GM18505 (cell line): ENCODE results near the gene WAPL.
"Not testable (repeated sequence)": the region's sequence is repeated elsewhere in the genome, so short reads cannot be mapped to it uniquely, and the experiment has no call there.

Source experiments
- ATAC-seq: cut with Tn5 transposase; IDR thresholded peaks from one replicate; pipeline ENCODE4 v1.9.1; 2021; ENCODE audit not compliant: unreplicated experiment
- POLR2A ChIP-seq: IDR thresholded peaks from 4 replicates; pipeline ENCODE4 v1.6.1; 2011; ENCODE audit warnings: borderline replicate concordance; ENCODE audit not compliant: insufficient read depth, insufficient read length; ENCODE audit errors: extremely low read depth

The WAPL gene

DNA sequence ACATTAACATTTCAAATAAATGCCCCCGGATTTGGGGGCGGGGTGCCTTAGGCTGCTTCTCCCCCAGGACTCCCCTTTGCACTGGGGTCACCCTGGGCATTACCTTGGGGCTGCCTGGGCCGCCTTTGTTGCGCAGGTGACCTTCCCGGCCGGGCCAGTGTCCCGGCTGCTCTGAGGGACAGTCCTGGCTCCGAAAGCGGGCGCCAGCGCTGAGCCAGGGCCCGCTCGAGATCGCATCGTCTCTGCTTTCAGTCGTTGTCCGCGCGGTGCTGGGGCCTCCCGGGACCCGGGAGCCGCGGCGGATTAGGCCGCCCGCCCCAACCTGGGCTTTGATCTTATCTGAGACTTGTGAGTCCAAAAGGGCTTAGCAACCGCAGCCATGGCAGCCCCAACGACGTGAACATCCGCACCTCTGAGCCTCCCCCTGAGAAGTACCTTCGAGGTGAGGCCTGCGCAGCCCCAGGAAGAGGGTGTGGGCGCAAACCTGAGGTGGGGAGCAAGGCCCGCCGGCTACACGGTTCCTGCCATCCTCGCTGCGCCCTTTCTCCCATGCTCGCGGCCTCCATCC is 14.8 kb upstream of the WAPL start:
- TF ChIP-seq POLR2A = no peak
- ATAC-seq = no peak

DNA sequence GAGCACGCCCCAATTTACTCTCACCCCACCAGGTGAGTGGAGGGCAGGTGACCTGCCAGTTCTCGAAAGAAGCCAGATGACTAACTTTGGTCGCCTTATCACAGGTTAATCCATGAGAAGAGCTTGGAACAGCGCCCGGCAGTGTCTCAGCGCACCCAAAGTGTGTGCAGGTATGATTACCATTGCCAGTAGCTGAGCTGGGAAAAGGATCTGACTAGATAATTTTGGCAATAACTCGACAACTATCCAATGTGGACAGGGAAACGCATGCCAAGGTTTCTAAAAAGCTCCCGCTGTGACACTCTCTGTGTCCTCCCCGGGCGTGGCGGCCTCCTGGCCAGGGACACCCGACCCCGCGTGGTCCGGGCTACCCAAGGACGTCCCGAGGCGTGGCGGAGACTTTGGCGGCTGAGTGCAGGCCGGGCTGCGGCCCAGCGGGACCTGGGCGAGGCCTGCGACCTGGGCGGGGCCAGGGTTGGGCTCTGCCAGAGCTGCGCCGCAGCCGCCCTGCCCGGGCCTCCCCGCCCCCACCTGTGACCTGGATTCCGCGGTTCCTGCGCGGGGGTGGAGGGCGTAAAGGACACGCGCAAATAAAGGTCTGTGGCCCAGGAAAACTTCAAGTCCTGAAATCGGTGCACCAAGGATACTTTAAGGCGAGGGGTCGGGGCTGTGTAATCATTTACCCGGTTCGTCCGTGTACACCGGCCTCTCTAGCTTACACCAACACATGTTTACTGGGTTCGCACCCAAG is 13.7 kb upstream of the WAPL start:
- no peak for TF ChIP-seq POLR2A
- peak; percentile 51 for ATAC-seq

DNA sequence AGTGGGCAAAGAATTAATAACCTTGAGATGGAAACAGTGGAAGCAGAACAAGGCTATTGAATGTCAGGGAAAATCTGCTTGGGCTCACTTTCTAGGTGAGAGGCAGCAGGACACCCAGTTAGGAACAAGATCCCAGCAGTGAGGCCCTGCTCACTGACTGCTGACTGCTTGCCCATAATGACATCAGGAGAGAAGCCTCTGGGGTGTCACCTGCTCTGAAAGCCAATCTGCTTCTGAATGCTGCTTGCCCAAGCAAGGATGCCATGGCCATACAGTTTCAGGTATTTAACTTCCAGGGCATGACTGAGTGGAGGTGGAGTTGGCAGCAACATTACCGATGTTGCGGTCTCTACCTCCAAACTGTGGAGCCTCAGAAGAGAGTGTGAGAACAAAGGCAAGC is 11.7 kb upstream of the WAPL start:
- ATAC-seq = no peak
- TF ChIP-seq POLR2A = no peak

DNA sequence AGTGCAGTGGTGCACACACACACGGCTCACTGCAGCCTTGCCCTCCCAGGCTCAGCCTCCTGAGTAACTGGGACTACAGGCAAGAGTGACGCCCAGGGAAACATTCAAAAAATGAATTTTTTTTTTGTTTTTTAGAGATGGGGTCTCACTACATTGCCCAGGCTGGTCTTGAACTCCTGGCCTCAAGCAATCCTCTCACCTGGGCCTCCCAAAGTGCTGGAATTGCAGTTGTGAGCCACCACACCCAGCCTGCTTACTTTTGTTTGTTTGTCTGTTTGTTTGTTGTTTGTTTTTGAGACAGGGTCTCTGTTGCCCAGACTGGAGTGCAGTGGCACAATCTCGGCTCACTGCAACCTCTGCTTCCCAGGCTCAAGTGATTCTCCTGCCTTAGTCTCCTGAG is 7.1 kb upstream of the WAPL start:
- ATAC-seq = not testable (repeated sequence)

DNA sequence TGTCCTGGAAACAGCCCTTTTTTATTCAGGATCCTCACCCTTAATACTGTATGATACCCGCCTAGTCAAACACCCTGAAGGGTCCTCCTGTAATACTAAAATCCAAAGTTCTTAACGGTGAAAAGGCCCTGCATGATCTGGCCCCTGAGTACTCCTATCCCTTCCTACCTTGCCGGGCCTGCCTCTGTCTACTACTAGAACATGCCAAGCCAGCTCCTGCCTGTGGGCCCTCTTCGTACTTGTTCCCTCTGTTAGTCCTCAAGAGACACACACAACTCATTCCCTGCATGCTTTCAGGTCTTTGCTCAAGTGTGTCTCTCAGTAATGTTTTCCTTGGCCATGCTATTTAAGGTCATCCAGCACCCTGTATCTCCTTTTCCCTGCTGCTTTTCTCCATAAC is 5.0 kb upstream of the WAPL start:
- no peak for TF ChIP-seq POLR2A
- ATAC-seq = no peak

DNA sequence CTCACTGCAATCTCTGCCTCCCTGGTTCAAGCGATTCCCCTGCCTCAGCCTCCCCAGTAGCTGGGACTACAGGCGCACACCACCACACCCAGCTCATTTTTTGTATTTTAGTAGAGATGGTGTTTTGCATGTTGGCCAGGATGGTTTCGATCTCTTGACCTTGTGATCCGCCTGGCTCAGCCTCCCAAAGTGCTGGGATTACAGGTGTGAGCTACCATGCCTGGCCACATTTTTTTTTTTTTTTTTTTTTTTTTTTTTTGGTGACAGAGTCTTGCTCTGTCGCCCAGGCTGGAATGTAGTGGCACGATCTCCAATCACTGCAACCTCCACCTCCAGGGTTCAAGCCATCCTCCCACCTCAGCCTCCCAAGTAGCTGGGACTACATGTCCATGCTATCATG is 4.1 kb upstream of the WAPL start:
- ATAC-seq = not testable (repeated sequence)

DNA sequence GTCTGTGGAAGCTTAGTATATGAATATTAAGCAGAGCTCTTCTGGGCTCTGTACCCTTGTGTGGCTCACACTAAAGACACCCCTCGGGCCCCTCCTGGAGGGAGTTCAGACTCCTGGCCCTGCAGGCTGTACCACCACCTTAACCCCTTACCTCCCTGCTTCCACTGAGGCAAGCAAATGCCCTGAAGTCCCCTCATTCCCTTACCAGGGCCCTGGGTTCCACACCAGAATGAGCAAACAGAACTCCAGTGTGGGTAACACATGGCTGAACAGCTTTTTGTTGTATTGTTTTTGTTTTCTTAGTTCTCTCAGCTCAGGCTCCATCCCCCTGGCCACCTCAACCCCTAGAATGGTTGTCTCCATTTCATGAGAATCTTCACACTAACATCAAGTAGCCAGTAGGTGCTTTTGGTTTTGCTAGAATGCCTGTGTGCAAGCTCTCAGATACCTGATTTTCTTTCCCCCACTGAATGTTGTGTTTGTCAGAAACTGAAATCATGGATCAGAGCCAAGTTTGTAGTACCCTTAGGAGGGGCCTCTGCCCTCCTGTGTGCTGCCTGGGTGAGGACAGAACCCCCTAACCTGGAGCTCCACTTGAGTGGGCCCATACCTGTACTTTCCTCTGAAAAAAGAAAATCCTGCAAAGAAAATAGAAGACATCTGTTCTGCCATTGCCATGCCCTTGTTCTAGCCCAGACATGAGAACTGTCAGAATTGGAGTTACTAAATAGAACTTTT is 2.8 kb upstream of the WAPL start:
- ATAC-seq = no peak
- no peak for TF ChIP-seq POLR2A

DNA sequence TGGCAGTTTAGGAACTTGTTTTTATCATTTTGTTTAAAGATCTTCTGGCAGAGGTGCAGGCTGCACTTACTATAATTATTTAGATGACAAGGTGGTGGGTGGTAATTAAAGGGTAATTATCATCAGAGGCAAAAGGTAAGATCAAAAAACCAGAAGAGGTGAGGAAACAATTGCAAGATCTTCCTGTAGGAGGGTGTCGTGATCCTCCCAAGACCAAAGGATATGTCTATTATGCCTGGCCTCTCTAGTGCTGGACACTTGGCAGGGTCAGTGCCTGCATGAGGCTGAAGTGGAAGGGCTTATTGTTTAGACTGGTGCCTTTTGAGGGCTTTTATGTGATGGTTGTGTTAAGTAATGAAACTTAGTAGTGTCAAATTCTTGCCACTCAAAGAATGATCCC is 1.8 kb upstream of the WAPL start:
- no peak for ATAC-seq
- TF ChIP-seq POLR2A = no peak

DNA sequence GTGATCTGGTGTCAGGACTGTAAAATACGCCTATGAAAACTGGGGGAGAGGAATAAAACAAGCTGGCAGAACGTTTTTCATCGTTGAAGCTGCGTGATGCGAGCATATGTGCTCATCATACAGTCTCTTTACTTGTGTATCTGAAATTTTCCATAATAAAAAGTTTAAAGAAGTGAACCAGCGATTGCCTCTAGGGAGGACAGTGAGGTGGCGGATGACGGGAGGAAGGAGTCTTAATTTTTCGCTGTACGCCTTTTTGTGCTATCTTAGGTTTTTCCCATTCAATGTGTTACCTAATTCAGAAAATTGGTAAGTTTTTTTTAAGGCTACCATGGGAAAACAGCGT is 891 bp upstream of the WAPL start:
- ATAC-seq = no peak
- TF ChIP-seq POLR2A = no peak

DNA sequence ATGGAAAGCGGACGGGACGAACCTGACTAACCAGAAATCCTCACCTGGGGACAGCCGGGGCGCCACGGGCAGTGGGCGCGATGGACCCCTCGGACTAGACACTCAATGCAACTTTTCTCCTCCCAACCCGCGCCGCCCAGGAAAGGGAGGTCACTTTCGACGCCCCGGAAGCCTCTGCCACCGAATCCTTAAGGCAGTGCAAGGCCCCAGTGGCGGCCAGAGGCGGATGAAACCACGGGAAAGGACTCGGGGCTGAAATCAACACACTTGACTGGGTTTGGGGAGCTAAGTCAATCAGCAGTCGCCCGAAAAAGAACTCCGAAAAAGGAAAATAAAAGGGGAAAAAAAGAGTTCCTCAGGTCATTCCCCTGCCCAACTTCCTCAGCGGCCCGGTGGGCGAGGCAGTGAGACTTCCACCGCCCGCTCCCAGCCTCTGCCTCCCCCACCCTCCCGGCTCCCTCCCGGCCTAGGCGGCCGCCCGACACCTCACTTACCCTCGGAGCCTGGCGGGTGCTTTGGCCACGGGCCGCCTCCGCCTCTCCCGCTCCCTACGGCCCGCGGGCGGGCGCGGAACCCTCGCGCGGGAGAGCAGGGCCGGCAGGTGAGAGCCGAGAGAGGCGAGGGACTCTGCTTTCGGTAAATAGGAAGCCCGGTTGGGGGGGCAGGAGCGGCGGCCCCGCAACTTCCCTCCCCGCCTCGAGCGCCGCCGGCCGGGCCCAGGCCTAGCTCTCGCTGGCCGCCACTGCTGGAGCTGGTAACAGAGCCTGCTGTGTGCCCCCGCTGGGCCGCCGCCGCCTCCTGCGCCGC is 518 bp downstream of the WAPL start:
- peak; percentile 70 for TF ChIP-seq POLR2A
- ATAC-seq = peak; percentile 30

DNA sequence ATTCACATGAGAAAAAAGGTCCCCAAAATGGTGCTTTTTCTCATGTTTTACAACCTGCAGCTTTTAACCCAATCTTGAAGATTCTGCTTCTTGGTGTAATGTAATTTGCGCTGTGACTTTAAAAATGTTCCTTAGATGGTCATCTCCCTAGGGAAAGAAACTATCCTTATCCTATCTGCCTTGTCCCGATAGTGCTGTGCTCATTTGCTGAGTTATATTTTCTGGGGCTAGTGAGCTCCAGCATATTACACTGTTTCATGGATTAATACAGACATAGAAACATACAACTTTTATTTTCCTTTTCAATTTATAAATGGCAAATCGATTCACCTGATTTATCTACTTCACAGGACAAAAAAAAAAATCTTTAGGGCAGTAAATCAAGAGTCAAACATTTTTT is 2.8 kb downstream of the WAPL start:
- TF ChIP-seq POLR2A = no peak

DNA sequence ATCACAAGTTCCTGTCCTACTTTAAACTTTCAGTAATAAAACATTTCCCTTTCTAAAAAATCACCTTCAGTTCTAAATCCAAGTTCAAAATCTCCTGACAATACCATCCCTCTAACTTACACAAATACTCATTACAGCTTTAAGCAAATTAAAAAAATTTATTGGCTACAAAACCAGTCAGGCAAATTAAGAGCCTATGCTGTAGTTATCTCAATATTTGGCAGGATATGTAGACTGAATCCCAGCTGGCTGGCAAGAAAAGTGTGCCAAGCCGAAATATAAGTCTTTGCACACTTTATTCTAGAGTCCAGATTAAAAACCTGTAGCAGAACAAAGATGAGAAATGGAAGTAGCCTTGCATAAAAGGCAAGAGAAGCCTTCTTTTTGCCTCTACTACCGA is 9.5 kb downstream of the WAPL start:
- no peak for TF ChIP-seq POLR2A
- ATAC-seq = no peak

More for the DNA sequence above, 2.8 kb downstream of the WAPL start:
- ATAC-seq = no peak

DNA sequence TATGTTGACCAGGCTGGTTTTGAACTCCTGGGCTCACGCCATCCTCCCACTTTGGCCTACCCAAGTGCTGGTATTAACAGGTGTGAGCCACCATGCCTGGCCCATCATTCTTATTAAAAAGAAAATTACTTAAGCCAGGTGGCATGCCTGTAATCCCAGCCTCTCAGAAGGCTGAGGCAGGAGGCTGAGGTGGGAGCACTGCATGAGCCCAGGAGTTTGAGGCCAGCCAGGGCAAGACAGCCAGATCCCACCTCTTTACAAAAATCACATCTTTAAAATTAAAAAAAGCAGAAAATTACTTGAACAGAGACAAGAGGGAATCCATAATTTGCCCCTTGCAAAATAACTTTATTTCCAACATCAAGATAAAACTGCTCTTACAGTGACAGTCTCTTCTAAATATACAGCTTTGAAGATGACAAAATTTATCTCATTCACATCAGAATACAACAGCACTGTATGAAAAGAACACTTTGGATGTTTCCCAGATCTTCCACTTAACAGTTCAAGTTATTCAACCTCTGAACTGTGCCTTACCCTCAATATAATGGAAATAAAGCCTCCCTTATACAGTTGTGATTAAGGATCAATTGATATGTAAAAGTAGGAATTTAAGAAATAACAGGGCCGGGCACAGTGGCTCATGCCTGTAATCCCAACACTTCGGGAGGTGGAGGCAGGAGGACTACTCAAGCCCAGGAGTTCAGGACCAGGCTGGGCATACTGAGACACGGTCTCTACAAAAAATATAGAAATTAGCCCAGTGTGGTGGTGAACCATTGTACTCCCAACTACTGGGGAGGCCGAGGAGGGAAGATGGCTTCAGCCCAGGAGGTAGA is 10.3 kb downstream of the WAPL start:
- ATAC-seq = no peak
- TF ChIP-seq POLR2A = no peak

DNA sequence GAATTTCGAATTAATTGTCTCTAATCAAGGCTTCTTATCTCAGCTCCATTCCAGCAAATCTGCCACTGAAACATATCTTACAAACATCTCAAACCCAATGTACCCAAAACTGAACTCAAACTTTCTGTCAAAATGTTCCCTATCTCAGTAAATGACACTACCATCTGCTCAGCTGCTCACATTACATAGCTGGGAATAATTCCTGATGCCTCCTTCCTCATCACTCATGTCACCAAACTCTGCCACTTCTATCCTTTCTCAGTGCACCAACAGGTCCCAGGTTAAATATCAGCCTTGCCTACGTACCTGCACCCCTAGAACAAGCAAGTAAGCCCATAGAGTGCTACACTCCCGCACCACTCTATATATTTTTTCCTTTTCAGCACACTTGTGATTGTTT is 12.4 kb downstream of the WAPL start:
- no peak for ATAC-seq
- TF ChIP-seq POLR2A = no peak

DNA sequence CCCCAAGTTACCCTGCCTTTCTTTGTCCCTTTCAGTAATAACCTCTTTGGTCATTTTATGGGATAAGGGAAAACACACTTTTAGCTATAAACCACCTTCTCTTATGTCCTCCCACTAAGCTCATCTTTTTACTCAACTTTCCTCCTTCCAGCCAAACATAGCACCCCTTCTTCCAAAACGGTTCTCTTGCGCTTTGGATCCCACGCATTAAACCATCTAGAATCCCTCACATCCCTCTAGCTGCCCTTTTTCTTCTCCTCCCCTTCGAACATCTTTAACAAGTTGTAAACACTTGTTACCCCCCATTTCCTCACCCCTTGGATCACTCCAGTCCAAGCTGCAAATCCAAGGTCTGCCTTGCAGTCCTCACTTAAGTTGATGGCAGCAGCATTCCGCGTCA is 13.4 kb downstream of the WAPL start:
- no peak for TF ChIP-seq POLR2A
- no peak for ATAC-seq
